Epithelial cell of esophagus (primary cell): ENCODE results near the gene TEDC1.

Source experiments
- DNase-seq: peaks from one replicate; pipeline ENCODE4 v3.0.0; 2010; ENCODE audit warnings: low read depth
- H3K4me3 ChIP-seq: 2 replicates; pipeline ENCODE4 v1.5.1; 2011; ENCODE audit warnings: mild to moderate bottlenecking, low read length, control low read depth
- CTCF ChIP-seq: IDR thresholded peaks from 2 replicates; pipeline ENCODE4 v1.5.1; 2011; ENCODE audit warnings: low read depth, mild to moderate bottlenecking, low read length, control low read depth, inconsistent platforms; ENCODE audit not compliant: insufficient read depth; ENCODE audit errors: missing control alignments

TEDC1 gene

GRCh38 chr14:105495990-105496830, 5.2 kb downstream of the TEDC1 start:
- no peak for DNase-seq
- H3K4me3 ChIP-seq: no peak overlapping the region
- TF ChIP-seq CTCF: no peak

GRCh38 chr14:105496831-105497591, 6.0 kb downstream of the TEDC1 start:
- DNase-seq: no peak
- TF ChIP-seq CTCF: no peak
- H3K4me3 ChIP-seq: no peak overlapping the region

GRCh38 chr14:105497671-105498429, 6.8 kb downstream of the TEDC1 start:
- H3K4me3 ChIP-seq: no peak overlapping the region
- TF ChIP-seq CTCF: no peak
- no peak for DNase-seq

- no peak overlapping the region for H3K4me3 ChIP-seq
- no peak for TF ChIP-seq CTCF
- no peak for DNase-seq
These were observed 7.6 kb downstream of the TEDC1 start for GRCh38 chr14:105498430-105499255.

GRCh38 chr14:105499256-105500035, 8.4 kb downstream of the TEDC1 start:
- no peak for TF ChIP-seq CTCF
- peak; percentile 49 for DNase-seq
- no peak overlapping the region for H3K4me3 ChIP-seq
